AG04449 (cell line): ENCODE data around the gene FHAD1.

Experiments
- CTCF ChIA-PET: fragments of 350-600 bp; formaldehyde crosslinking; extraction: SDS; loops from one replicate; lab custom pipeline; 2021; ENCODE audit warnings: antibody characterized with exemption; lab: Yijun Ruan, JAX
- POLR2A ChIA-PET: fragments of 400-600, 350-600 bp; formaldehyde crosslinking; extraction: SDS; loops from one replicate; lab custom pipeline; 2020; ENCODE audit warnings: antibody characterized with exemption, inconsistent platforms; lab: Yijun Ruan, JAX
- DNase-seq: peaks from one replicate; pipeline ENCODE4 v3.0.0-alpha.2; 2010; ENCODE audit warnings: low read depth, low spot score
- H3K4me3 ChIP-seq: 2 replicates; pipeline ENCODE4 v1.5.1; 2011; ENCODE audit warnings: low read depth, mild to moderate bottlenecking, control low read depth, low read length
- TF ChIP-seq, protein P1 (sequence below): IDR thresholded peaks from one replicate; pipeline ENCODE4 v1.5.1; 2011; ENCODE audit warnings: mild to moderate bottlenecking, moderate library complexity, low read length, control low read depth, inconsistent platforms; ENCODE audit not compliant: insufficient read depth; ENCODE audit errors: missing control alignments

The FHAD1 gene

DNA sequence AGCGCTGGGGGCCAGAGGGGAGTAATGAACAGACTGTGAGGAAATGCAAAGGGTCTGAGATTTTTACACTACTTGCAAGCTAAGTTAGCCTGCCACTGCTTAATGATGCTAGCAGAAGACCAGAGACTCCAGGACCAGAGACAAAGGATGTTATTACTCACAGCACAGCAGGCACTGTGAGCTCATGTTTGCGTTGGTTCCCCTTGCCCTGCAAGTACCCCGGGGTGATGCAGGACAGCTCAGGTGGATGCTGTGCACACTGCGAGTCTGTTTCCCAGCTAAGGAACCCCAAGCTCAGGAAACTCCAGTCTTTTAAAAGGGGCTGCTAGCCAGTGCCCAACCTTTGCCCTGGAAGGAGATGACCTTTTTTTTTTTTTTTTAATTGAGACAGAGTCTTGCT lies 1.2 kb downstream of the FHAD1 start:
- no peak overlapping the region for H3K4me3 ChIP-seq
- ChIA-PET CTCF (interaction anchor here (2.2 kb wide), 1 partner anchor 96 kb away, joined by 14 read pairs; no protein-coding TSS in a partner anchor), POLR2A (no interaction called here)
- TF ChIP-seq, protein P1, sequence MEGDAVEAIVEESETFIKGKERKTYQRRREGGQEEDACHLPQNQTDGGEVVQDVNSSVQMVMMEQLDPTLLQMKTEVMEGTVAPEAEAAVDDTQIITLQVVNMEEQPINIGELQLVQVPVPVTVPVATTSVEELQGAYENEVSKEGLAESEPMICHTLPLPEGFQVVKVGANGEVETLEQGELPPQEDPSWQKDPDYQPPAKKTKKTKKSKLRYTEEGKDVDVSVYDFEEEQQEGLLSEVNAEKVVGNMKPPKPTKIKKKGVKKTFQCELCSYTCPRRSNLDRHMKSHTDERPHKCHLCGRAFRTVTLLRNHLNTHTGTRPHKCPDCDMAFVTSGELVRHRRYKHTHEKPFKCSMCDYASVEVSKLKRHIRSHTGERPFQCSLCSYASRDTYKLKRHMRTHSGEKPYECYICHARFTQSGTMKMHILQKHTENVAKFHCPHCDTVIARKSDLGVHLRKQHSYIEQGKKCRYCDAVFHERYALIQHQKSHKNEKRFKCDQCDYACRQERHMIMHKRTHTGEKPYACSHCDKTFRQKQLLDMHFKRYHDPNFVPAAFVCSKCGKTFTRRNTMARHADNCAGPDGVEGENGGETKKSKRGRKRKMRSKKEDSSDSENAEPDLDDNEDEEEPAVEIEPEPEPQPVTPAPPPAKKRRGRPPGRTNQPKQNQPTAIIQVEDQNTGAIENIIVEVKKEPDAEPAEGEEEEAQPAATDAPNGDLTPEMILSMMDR, result no peak
- DNase-seq, result no peak

DNA sequence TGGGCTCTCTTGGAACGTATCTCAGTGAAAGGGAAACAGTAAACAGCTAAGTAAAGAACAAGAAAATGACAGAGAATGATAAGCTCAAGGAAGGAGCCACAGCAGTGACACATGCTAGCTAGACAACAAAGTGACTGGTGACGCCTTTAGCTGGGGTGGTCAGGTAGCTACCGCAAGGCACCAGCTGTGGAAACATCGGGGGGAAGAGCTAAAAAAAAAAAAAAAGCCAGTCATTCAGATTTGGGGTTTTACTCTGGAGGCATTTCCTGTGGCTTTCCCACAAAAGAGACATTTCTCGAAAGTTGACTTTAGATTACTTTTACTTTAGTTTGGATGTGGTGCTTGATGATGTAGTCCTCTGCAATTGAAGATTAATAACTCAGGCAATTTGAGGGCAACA lies 2.1 kb downstream of the FHAD1 start:
- ChIA-PET CTCF (interaction anchor here (2.2 kb wide), 1 partner anchor 97 kb away, joined by 14 read pairs; no protein-coding TSS in a partner anchor), POLR2A (no interaction called here)
- no peak overlapping the region for H3K4me3 ChIP-seq
- TF ChIP-seq, protein P1, result no peak
- DNase-seq, result no peak

DNA sequence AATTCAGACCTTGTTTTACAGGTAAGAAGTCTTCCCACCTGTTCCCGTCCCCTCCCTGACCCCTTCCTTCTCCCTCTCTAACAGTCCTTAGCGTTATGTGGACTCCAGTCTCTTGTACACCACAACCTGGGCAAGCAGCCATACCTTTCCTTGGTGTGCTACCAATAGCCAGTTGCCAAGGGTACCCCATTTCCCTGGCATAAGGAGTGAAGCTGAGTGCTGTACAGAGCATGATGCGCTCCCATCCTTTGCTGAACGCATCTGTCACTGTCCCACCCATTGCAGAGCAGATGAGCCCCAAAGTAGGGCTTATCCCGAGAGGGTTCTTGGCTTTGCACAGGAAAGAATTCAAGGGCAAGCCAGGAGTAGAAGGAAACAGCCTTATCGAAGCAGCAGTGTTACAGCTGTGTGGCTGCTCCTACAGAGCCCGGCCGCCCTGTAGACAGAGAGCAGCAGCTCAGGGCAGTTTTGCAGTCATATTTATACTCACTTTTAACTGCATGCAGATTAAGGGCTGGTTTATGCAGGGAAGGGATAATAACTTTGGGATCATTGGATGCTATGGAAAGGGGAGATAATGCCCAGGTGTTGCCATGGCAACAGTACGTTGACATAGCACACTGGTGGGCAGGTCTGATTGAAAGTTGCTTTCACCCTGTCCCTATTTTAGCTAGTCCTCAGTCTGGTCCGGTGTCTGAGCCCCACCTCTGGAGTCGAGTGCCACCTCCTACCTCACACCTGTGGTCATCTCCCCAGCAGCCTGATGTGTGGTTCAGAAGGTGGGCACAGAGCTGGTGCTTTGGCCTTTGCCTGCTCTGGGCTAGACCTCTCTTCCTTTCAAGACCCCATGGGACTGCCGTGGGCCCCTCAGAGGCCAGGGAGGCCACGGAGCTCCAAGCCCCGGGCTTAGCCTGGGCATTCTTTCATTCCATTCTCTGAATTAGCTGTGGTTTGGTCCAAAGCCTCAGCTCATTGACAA lies 5.1 kb downstream of the FHAD1 start:
- CTCF ChIA-PET, result no interaction called here
- POLR2A ChIA-PET, result no interaction called here
- TF ChIP-seq, protein P1, result no peak
- no peak overlapping the region for H3K4me3 ChIP-seq
- no peak for DNase-seq

DNA sequence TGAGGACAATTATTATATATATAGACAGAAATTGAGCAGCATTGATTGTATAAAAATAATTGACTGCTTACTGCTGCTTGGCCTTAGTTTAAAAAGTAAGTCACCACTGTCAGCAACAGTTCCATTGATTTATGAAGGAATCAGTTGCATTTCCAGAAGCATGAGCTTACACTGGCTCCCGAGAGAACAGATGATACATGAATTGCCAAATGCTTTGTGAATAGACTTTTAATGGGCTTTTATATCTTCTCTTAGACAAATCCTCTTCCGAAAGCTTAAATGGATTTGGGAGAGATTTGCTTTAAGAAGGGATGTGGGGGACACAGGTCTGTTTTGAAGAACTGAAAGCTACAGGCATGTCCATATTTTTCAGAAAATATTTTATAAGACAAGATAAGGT lies 7.5 kb downstream of the FHAD1 start:
- H3K4me3 ChIP-seq, result no peak overlapping the region
- CTCF ChIA-PET, result interaction anchor here (1.2 to 2.5 kb wide), 5 partner anchors 15 to 114 kb away, joined by 3 to 15 read pairs (median 5); no protein-coding TSS in a partner anchor
- no peak for DNase-seq
- TF ChIP-seq, protein P1, result no peak
- POLR2A ChIA-PET, result no interaction called here

DNA sequence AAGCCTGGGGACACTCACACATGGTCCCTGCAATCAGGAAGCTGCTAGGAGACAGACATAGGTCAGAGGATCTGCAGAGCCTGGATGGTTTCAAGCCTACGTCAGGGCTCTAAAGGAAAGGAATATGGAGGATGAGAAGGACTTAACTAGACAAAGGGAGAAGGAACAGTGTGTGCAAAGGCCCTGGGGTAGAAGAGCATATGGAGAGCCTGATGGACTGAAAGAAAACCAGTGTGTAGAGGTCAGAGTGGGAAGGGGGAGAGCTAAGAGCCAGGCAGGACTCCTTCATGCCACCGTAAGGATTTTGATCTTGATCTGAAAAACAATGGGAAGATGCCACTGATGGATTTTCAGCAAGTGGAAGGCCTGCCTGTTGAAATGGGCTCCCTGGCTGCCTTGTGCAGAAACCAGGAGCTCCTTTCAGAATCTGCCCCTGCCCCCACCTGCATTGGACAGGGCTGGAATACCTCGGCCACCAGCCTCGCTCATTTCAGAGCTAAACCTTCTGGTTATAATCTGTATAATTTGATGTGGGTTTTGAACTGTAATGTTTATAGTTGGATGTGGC lies 8.6 kb downstream of the FHAD1 start:
- POLR2A ChIA-PET, result no interaction called here
- CTCF ChIA-PET, result interaction anchor here (0.6 to 2.5 kb wide), 5 partner anchors 16 to 115 kb away, joined by 3 to 15 read pairs (median 4); no protein-coding TSS in a partner anchor
- H3K4me3 ChIP-seq, result no peak overlapping the region
- TF ChIP-seq, protein P1, result no peak
- DNase-seq, result no peak

DNA sequence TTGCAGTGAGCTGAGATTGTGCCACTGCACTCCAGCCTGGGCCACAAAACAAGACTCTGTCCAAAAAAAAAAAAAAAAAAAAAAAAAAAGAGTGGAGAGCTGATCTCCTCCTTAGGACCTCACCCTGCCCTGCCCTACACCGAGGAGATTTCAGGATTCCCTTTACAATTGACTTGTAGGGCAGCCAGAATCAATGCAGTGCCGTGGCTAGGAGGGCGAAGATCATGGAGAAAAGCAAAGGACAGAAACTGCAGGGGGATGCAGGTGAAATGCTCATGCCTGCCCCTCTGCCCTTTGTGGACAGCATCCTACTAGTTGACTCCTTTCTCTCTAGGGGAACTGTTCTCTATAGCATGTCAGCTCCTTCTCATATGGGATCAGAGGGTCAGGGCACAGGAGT lies 9.6 kb downstream of the FHAD1 start:
- no peak for DNase-seq
- TF ChIP-seq, protein P1, result no peak
- H3K4me3 ChIP-seq, result no peak overlapping the region
- CTCF ChIA-PET, result no interaction called here
- POLR2A ChIA-PET, result no interaction called here
